ENCODE data around the gene TMEM239.
A peak's percentile ranks its signal among the peaks of the same experiment; 100 is the strongest.

Gene TMEM239

GRCh38 chr20:2840138-2840966 is 24.2 kb downstream of the TMEM239 start, which contains the start of the genes PCED1A and VPS16:
TSS of gene PCED1A (minus strand) at chr20:2840655. CDS start at chr20:2839912, 743 bp downstream.
TSS of gene VPS16 (plus strand) at chr20:2840745. CDS start at chr20:2840775, 30 bp downstream.
- peak; percentile 98 for DNase-seq (ENCODE audit: extremely low spot score)
- CTCF ChIA-PET = no interaction called here
- TF ChIP-seq L3MBTL2 (conservative IDR thresholded peaks at IDR 0.05) (peak; percentile 98), ELF4 (IDR thresholded peaks at IDR 0.05) (peak; percentile 75), ARNT (IDR thresholded peaks at IDR 0.05) (no peak)
- POLR2A ChIA-PET = interaction anchor here (0.8 to 1.4 kb wide), 6 partner anchors 39 to 154 kb away, joined by 3 to 5 read pairs (median 3); no protein-coding TSS in a partner anchor

GRCh38 chr20:2840967-2841531 is 24.9 kb downstream of the TMEM239 start:
- CTCF ChIA-PET = interaction anchor here (0.7 kb wide), 1 partner anchor 378 kb away, joined by 3 read pairs; no protein-coding TSS in a partner anchor
- TF ChIP-seq SUZ12 (IDR thresholded peaks at IDR 0.05) (no peak), FOXK2 (IDR thresholded peaks at IDR 0.05) (no peak), ZNF384 (IDR thresholded peaks at IDR 0.05) (no peak), SP1 (IDR thresholded peaks at IDR 0.05) (no peak), BHLHE40 (IDR thresholded peaks at IDR 0.05; ENCODE audit: borderline replicate concordance) (no peak), HDGF (IDR thresholded peaks at IDR 0.05; ENCODE audit: borderline replicate concordance) (no peak), FOXA1 (IDR thresholded peaks at IDR 0.05) (no peak), NFRKB (IDR thresholded peaks at IDR 0.05) (no peak), TARDBP (IDR thresholded peaks at IDR 0.05) (no peak), LEF1 (IDR thresholded peaks at IDR 0.05; ENCODE audit: borderline replicate concordance) (no peak)
- TF ChIP-seq, protein P1, sequence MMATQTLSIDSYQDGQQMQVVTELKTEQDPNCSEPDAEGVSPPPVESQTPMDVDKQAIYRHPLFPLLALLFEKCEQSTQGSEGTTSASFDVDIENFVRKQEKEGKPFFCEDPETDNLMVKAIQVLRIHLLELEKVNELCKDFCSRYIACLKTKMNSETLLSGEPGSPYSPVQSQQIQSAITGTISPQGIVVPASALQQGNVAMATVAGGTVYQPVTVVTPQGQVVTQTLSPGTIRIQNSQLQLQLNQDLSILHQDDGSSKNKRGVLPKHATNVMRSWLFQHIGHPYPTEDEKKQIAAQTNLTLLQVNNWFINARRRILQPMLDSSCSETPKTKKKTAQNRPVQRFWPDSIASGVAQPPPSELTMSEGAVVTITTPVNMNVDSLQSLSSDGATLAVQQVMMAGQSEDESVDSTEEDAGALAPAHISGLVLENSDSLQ (IDR thresholded peaks at IDR 0.05) = no peak
- DNase-seq (ENCODE audit: extremely low spot score) = peak; percentile 67
- POLR2A ChIA-PET = interaction anchor here (0.8 to 1.4 kb wide), 5 partner anchors 40 to 155 kb away, joined by 3 to 5 read pairs (median 3); no protein-coding TSS in a partner anchor

DNA sequence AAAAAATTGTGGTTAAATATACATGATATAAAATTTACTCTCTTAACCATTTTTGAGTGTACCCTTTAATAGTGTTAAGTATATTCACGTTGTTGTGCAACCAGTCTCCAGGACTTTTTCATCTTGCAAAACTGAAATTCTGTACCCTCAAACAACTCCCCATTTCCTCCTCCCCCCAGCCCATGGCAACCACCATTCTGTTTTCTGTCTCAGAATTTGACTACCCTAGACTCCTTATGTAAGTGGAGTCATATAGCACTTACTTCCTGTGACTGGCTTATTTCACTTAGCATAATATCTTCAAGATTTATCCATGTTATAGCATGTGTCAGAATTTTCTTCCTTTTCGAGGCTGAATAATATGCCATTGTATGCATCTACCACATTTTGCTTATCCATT is 29.4 kb downstream of the TMEM239 start:
- ChIA-PET POLR2A (no interaction called here), CTCF (no interaction called here)
- TF ChIP-seq NFRKB (IDR thresholded peaks at IDR 0.05) (no peak), L3MBTL2 (conservative IDR thresholded peaks at IDR 0.05) (no peak), TARDBP (IDR thresholded peaks at IDR 0.05) (no peak), BHLHE40 (IDR thresholded peaks at IDR 0.05; ENCODE audit: borderline replicate concordance) (no peak), SP1 (IDR thresholded peaks at IDR 0.05) (no peak), HDGF (IDR thresholded peaks at IDR 0.05; ENCODE audit: borderline replicate concordance) (no peak), FOXM1 (IDR thresholded peaks at IDR 0.05; ENCODE audit: borderline replicate concordance) (no peak), FOXK2 (IDR thresholded peaks at IDR 0.05) (no peak), FOXA1 (IDR thresholded peaks at IDR 0.05) (no peak), ELF4 (IDR thresholded peaks at IDR 0.05) (no peak), CTBP1 (IDR thresholded peaks at IDR 0.05; ENCODE audit: borderline replicate concordance) (no peak), ZNF384 (IDR thresholded peaks at IDR 0.05) (no peak), SUZ12 (IDR thresholded peaks at IDR 0.05) (no peak), LEF1 (IDR thresholded peaks at IDR 0.05; ENCODE audit: borderline replicate concordance) (no peak)
- TF ChIP-seq, protein P1 (IDR thresholded peaks at IDR 0.05) = no peak
- no peak for DNase-seq (ENCODE audit: extremely low spot score)

GRCh38 chr20:2846698-2847097 is 30.5 kb downstream of the TMEM239 start:
- ChIA-PET POLR2A (no interaction called here), CTCF (no interaction called here)
- DNase-seq (ENCODE audit: extremely low spot score) = no peak
- no peak for TF ChIP-seq ZNF384 (IDR thresholded peaks at IDR 0.05)
- TF ChIP-seq SP1 (IDR thresholded peaks at IDR 0.05) = no peak
- no peak for TF ChIP-seq FOXA1 (IDR thresholded peaks at IDR 0.05)
- TF ChIP-seq FOXK2 (IDR thresholded peaks at IDR 0.05) = no peak
- TF ChIP-seq CTBP1 (IDR thresholded peaks at IDR 0.05; ENCODE audit: borderline replicate concordance) = no peak
- no peak for TF ChIP-seq LEF1 (IDR thresholded peaks at IDR 0.05; ENCODE audit: borderline replicate concordance)
- TF ChIP-seq, protein P1 (IDR thresholded peaks at IDR 0.05) = no peak
- TF ChIP-seq BHLHE40 (IDR thresholded peaks at IDR 0.05; ENCODE audit: borderline replicate concordance) = no peak

GRCh38 chr20:2847802-2848201 is 31.6 kb downstream of the TMEM239 start:
- TF ChIP-seq, protein P1 (IDR thresholded peaks at IDR 0.05) = no peak
- no peak for TF ChIP-seq LEF1 (IDR thresholded peaks at IDR 0.05; ENCODE audit: borderline replicate concordance)
- TF ChIP-seq SP1 (IDR thresholded peaks at IDR 0.05) = no peak
- TF ChIP-seq ELF4 (IDR thresholded peaks at IDR 0.05) = no peak
- no peak for TF ChIP-seq BHLHE40 (IDR thresholded peaks at IDR 0.05; ENCODE audit: borderline replicate concordance)
- no peak for TF ChIP-seq NFRKB (IDR thresholded peaks at IDR 0.05)
- no peak for TF ChIP-seq L3MBTL2 (conservative IDR thresholded peaks at IDR 0.05)
- TF ChIP-seq CTBP1 (IDR thresholded peaks at IDR 0.05; ENCODE audit: borderline replicate concordance) = no peak
- no peak for TF ChIP-seq FOXK2 (IDR thresholded peaks at IDR 0.05)
- TF ChIP-seq ARNT (IDR thresholded peaks at IDR 0.05) = no peak
- no peak for TF ChIP-seq FOXM1 (IDR thresholded peaks at IDR 0.05; ENCODE audit: borderline replicate concordance)
- TF ChIP-seq FOXA1 (IDR thresholded peaks at IDR 0.05) = no peak
- no peak for TF ChIP-seq HDGF (IDR thresholded peaks at IDR 0.05; ENCODE audit: borderline replicate concordance)
- POLR2A ChIA-PET = no interaction called here
- no peak for DNase-seq (ENCODE audit: extremely low spot score)
- CTCF ChIA-PET = no interaction called here

Data from HEK293T (cell line).